GM18909 (cell line): ENCODE measurements around the gene GDF11.
A peak's percentile ranks its signal among the peaks of the same experiment; 100 is the strongest.

Experiments used
- ATAC-seq: cut with Tn5 transposase; IDR thresholded peaks from one replicate; pipeline ENCODE4 v1.9.1; 2021; ENCODE audit warnings: mild to moderate bottlenecking; ENCODE audit not compliant: unreplicated experiment, poor library complexity

The GDF11 gene

GRCh38 chr12:55706568-55707218, 36.2 kb upstream of the GDF11 start:
- ATAC-seq = no peak

- ATAC-seq = no peak
These were observed 35.7 kb upstream of the GDF11 start for GRCh38 chr12:55707219-55707671.

- peak; percentile 56 for ATAC-seq
These were observed 34.9 kb upstream of the GDF11 start, which contains the start of gene ITGA7 for GRCh38 chr12:55707841-55708694. Gene ITGA7 (minus strand): TSS chr12:55707904. CDS start chr12:55707682, 222 bp downstream.

GRCh38 chr12:55708695-55709233, 34.2 kb upstream of the GDF11 start:
- no peak for ATAC-seq

GRCh38 chr12:55711786-55712553, 31.0 kb upstream of the GDF11 start:
- ATAC-seq = no peak

GRCh38 chr12:55712700-55713415, 30.1 kb upstream of the GDF11 start:
- no peak for ATAC-seq

- no peak for ATAC-seq
These were observed 29.2 kb upstream of the GDF11 start for GRCh38 chr12:55713721-55714120.

GRCh38 chr12:55715169-55715764, 27.7 kb upstream of the GDF11 start:
- no peak for ATAC-seq

- peak; percentile 92 for ATAC-seq
These were observed 26.9 kb upstream of the GDF11 start, which contains the start of gene BLOC1S1 for GRCh38 chr12:55715833-55716581. Gene BLOC1S1 (plus strand): TSS chr12:55716046. CDS start chr12:55716052, 6 bp downstream.

- no peak for ATAC-seq
These were observed 26.4 kb upstream of the GDF11 start for GRCh38 chr12:55716582-55716957.

- ATAC-seq = no peak
These were observed 25.6 kb upstream of the GDF11 start for GRCh38 chr12:55717011-55718007.

- ATAC-seq = no peak
These were observed 24.9 kb upstream of the GDF11 start for GRCh38 chr12:55718015-55718414.

GRCh38 chr12:55718624-55719275, 24.2 kb upstream of the GDF11 start:
- no peak for ATAC-seq

GRCh38 chr12:55719371-55719770, 23.6 kb upstream of the GDF11 start:
- ATAC-seq = no peak

- no peak for ATAC-seq
These were observed 22.8 kb upstream of the GDF11 start, which contains the start of gene RDH5 for GRCh38 chr12:55720071-55720564. Gene RDH5 (plus strand): TSS chr12:55720393. CDS start chr12:55721185, 792 bp downstream.

GRCh38 chr12:55720894-55721444, 22.0 kb upstream of the GDF11 start:
- no peak for ATAC-seq
